Measurements from ENCODE around the gene CMSS1.

The CMSS1 gene

DNA sequence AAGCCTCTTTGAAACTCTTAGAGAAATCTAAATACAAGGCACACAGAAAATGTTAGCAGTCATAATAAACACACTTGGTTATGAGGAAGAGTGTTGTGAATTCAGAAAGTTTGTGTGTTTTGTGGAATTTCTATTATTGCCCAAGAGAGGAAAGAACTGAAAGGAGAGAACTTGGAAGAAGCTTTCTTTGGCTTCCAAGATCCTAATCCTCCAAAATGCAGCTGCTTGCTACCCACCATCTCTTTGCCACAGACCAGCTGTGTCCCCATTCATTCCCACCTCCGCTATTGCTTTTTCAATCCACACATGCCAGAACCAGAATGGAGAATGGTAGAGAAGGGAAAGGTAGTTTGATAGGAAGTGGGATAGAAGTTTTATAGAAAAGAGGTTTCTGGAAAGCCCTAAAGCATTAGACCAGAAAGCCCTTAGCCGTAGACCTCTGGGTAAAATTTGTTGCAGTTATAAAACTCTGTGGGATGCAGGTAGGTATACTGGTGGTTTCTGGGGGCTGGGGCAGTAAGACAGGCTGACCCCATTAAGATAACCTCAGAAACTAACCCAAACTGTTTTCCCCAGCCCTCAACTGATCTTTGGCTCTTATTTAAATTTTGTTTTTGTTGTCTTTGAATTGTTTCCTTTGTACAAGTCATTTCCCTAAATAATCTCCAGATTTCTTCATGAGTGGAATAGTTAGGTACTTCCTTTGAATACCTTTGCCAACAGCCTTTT lies 188.2 kb downstream of the CMSS1 start:
- DNase-seq (ENCODE audit: insufficient read length, low spot score) = no peak
- FAIRE-seq = no peak
- TF ChIP-seq, protein P1, sequence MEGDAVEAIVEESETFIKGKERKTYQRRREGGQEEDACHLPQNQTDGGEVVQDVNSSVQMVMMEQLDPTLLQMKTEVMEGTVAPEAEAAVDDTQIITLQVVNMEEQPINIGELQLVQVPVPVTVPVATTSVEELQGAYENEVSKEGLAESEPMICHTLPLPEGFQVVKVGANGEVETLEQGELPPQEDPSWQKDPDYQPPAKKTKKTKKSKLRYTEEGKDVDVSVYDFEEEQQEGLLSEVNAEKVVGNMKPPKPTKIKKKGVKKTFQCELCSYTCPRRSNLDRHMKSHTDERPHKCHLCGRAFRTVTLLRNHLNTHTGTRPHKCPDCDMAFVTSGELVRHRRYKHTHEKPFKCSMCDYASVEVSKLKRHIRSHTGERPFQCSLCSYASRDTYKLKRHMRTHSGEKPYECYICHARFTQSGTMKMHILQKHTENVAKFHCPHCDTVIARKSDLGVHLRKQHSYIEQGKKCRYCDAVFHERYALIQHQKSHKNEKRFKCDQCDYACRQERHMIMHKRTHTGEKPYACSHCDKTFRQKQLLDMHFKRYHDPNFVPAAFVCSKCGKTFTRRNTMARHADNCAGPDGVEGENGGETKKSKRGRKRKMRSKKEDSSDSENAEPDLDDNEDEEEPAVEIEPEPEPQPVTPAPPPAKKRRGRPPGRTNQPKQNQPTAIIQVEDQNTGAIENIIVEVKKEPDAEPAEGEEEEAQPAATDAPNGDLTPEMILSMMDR (IDR thresholded peaks at IDR 0.05; ENCODE audit: insufficient read depth, missing control alignments) = no peak

DNA sequence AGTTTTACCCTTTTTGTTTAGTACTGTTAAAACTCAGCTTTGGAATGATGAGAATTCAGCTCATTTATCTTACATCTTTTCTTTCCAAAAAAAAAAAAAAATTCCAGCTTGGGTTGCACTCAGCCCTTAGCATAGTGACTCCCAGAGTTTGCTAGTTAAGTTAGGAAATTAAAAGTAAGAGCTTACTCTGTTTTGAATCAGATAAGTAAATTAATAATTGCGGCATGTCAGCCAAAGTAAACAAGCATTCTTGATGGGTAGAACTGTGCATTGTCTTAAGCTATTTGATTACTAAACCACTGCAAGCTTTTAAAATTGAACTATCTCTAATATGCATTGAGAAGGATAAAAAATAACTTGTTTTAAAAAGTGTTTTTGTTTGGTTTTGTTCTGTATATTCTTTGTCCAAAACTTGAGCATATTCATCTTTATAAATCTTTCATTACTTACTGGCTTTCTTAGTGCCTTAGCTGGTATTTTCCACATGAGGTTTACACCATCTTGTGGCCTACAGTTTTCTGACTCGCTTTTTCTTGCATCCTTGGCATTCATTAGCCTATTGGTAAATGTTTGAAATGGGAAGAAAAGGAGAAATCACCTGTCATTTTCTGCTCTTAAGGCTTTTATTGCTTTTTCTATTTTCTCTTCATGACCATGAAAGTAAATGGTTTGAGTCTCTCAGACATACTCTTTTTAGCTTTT lies 189.1 kb downstream of the CMSS1 start:
- no peak for DNase-seq (ENCODE audit: insufficient read length, low spot score)
- TF ChIP-seq, protein P1 (IDR thresholded peaks at IDR 0.05; ENCODE audit: insufficient read depth, missing control alignments) = peak; percentile 8
- FAIRE-seq = no peak

DNA sequence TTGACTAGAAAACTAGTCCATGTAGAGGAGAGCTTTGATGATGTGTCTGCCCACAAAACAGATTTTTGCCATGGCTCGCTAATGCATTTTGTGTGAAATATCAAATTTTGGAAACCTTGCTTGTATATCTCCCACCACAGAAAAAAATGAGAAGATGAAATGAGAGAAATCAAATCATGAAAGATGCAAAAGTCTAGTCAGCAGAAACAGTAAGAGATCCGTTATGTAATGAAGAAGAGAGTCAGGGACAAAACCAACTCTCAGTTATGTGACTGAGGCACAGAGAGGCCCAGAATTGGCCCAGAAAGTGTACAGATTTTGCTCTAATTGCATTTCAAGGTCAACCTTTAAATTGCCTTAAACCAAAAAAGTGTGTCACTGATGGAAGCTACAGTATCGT lies 189.7 kb downstream of the CMSS1 start:
- DNase-seq (ENCODE audit: insufficient read length, low spot score) = no peak
- no peak for FAIRE-seq
- TF ChIP-seq, protein P1 (IDR thresholded peaks at IDR 0.05; ENCODE audit: insufficient read depth, missing control alignments) = no peak

DNA sequence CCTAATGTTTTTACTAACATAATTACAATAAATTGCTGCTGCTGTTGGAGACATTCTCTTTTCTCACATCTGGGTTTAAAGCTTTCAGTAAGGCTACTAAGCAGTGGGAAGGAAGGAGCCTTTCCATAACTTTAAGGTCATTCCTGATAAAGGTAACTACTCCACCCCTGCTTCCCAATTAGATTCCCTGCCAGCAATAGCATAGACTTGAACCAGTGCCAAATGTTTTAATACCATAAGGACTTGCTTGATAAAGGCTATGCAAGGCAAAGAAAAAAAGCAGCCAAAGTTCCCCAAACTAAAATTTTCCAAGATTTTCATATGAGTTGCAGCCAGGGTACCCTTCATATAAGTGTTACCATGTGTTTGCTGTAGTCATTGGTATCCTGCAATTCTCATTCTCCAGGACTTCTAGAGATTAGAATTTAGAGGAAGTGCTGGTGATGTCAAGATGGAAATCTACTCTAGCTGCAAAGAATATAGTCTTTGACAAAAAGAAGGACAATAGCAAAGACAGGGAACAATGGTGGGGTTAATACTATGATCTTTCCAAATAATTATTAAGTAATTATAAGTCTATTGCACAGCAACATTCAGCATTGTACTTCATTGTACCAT lies 190.5 kb downstream of the CMSS1 start:
- FAIRE-seq = no peak
- TF ChIP-seq, protein P1 (IDR thresholded peaks at IDR 0.05; ENCODE audit: insufficient read depth, missing control alignments) = no peak
- no peak for DNase-seq (ENCODE audit: insufficient read length, low spot score)

DNA sequence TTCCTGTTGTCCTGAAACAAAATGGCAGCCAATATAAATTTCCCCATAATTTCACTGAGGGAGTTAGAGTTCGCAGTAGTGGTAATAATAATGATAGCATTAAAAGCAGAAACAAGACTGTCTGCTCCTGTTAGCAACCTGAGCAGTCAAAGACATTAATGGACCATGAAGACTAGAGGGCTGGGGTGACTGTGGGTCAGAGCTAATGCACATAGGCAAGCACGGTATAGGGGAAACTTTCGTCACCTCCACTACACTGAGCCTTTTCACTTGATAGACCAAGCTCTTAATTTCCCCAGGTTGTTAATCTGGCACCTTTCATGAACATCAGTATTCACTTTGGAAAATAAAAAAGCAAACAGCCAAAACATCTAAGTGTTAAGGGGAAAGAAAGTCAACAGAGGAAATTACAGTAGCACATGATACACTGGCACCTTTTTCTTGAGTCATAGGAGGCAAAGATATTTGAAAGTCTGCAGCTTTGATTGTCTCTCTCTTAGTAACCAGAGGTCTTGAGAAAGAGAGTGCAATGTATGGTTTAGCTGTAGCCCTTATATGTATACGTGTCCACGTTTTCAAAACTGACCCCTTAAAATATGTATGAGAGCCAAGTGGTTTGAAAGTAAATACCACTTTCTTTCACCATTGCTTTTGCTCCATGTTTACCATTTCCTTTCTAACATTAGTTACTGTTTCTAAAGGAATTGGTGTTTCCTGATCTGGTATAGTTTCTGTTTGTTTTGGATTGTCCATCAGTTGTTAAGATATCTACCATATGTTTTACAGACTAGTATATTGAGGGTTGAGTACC lies 191.8 kb downstream of the CMSS1 start:
- TF ChIP-seq, protein P1 (IDR thresholded peaks at IDR 0.05; ENCODE audit: insufficient read depth, missing control alignments) = no peak
- FAIRE-seq = no peak
- DNase-seq (ENCODE audit: insufficient read length, low spot score) = no peak

DNA sequence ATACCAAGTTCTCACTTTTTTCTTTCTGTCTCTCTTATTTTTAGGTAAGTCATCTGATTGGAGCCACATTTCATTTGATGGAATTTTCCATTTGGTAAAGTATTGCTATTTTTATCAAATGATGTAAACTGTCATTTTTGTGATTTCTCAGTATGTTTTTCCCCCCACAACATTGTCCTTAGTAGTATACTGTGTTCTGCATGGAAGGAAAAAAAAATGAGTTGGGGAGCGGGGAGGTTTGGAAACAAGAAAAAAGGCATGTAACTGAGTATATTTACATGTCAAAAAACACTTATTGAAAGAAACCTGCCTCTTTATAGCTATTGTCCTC lies 192.4 kb downstream of the CMSS1 start:
- no peak for DNase-seq (ENCODE audit: insufficient read length, low spot score)
- no peak for FAIRE-seq
- TF ChIP-seq, protein P1 (IDR thresholded peaks at IDR 0.05; ENCODE audit: insufficient read depth, missing control alignments) = no peak

All from D721Med (cell line).